KMS-11 (cell line): ENCODE results near the gene SPTBN5.
A peak's percentile ranks its signal among the peaks of the same experiment; 100 is the strongest.

Source experiments
- H2AFZ ChIP-seq: fragments of 200-600 bp; sonication (generic); 2 replicates; pipeline ENCODE4 v1.6.1; 2016; ENCODE audit warnings: antibody characterized with exemption, mixed run types, low read depth
- H3K27ac ChIP-seq: fragments of 200-600 bp; sonication (generic); 2 replicates; pipeline ENCODE4 v1.6.1; 2016; ENCODE audit warnings: mild to moderate bottlenecking, mixed run types
- H3K27me3 ChIP-seq: fragments of 200-600 bp; sonication (generic); 2 replicates; pipeline ENCODE4 v1.6.1; 2017; ENCODE audit warnings: mild to moderate bottlenecking, low read depth, mixed run types, moderate library complexity; ENCODE audit not compliant: insufficient read depth
- H3K36me3 ChIP-seq: fragments of 200-600 bp; sonication (generic); 2 replicates; pipeline ENCODE4 v1.6.1; 2017; ENCODE audit warnings: mild to moderate bottlenecking, mixed run types; ENCODE audit not compliant: insufficient read depth
- H3K4me1 ChIP-seq: fragments of 200-600 bp; sonication (generic); 2 replicates; pipeline ENCODE4 v1.6.1; 2016; ENCODE audit warnings: mild to moderate bottlenecking, low read depth, mixed run types; ENCODE audit not compliant: poor library complexity, severe bottlenecking
- H3K4me2 ChIP-seq: fragments of 200-600 bp; sonication (generic); 2 replicates; pipeline ENCODE4 v1.7.0; 2016; ENCODE audit warnings: mild to moderate bottlenecking, mixed run types
- H3K4me3 ChIP-seq: fragments of 200-600 bp; sonication (generic); IDR thresholded peaks from 2 replicates; pipeline ENCODE4 v1.6.1; 2017; ENCODE audit warnings: low read depth, low read length, mixed read lengths; ENCODE audit not compliant: insufficient read depth
- H3K79me2 ChIP-seq: fragments of 200-600 bp; sonication (generic); 2 replicates; pipeline ENCODE4 v1.6.1; 2016; ENCODE audit warnings: low read depth, mixed run types; ENCODE audit not compliant: insufficient read depth
- H3K9ac ChIP-seq: fragments of 200-600 bp; sonication (generic); 2 replicates; pipeline ENCODE4 v1.6.1; 2016; ENCODE audit warnings: mild to moderate bottlenecking, mixed run types
- H4K20me1 ChIP-seq: fragments of 200-600 bp; sonication (generic); 2 replicates; pipeline ENCODE4 v1.6.1; 2016; ENCODE audit warnings: mild to moderate bottlenecking, mixed run types; ENCODE audit not compliant: insufficient read depth
- TF ChIP-seq, protein P1 (sequence below): fragments of 200-600 bp; sonication (generic); conservative IDR thresholded peaks from 2 replicates; pipeline ENCODE4 v1.6.1; 2017; ENCODE audit warnings: low read depth, mild to moderate bottlenecking, antibody characterized with exemption, low read length, moderate library complexity, mixed read lengths

SPTBN5 gene

DNA sequence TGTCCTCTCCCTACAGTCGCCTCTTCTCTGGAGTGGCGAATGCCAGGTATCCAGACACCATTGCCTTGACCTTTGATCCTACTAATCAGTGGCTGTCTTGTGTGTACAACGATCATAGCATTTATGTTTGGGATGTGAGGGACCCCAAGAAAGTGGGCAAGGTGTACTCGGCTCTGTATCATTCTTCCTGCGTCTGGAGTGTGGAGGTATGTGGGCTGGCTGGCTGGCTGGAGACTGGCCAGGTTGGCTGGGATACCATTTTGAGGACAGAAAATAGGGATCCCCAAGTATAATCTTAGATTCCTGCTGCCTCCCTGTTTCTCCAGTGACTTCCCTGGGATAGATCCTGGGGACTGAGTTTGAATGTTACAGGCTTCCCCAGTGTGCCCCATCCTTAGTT lies 79.3 kb downstream of the SPTBN5 start:
- Histone ChIP-seq H4K20me1 (no peaks in the 10 kb centered on the region), H3K79me2 (no peaks in the 10 kb centered on the region), H3K9ac (no peak overlapping the region), H3K4me3 (no peak overlapping the region), H2AFZ (no peak overlapping the region), H3K4me1 (peaks cover 11% of the 10 kb centered on the region), H3K27ac (no peak overlapping the region), H3K4me2 (no peak overlapping the region), H3K27me3 (no peaks in the 10 kb centered on the region), H3K36me3 (no peaks in the 10 kb centered on the region)
- TF ChIP-seq, protein P1, sequence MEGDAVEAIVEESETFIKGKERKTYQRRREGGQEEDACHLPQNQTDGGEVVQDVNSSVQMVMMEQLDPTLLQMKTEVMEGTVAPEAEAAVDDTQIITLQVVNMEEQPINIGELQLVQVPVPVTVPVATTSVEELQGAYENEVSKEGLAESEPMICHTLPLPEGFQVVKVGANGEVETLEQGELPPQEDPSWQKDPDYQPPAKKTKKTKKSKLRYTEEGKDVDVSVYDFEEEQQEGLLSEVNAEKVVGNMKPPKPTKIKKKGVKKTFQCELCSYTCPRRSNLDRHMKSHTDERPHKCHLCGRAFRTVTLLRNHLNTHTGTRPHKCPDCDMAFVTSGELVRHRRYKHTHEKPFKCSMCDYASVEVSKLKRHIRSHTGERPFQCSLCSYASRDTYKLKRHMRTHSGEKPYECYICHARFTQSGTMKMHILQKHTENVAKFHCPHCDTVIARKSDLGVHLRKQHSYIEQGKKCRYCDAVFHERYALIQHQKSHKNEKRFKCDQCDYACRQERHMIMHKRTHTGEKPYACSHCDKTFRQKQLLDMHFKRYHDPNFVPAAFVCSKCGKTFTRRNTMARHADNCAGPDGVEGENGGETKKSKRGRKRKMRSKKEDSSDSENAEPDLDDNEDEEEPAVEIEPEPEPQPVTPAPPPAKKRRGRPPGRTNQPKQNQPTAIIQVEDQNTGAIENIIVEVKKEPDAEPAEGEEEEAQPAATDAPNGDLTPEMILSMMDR, result no peak

DNA sequence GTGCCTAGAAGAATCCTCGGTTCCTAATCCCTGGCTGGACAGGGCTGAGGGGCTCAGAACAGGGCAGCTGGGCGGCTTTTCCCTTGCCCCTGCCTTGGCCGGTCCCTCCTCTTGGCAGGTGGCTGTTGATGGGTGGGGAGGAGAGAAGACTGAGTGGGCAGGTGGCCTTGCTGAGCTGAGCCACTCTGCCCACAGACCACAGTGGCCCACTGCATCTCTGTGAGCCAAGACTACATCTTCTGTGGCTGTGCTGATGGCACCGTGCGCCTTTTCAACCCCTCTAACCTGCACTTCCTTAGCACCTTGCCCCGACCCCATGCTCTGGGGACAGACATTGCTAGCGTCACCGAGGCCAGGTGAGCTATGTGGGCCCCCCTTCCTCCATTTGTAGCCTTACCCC lies 80.4 kb downstream of the SPTBN5 start:
- Histone ChIP-seq H3K36me3 (no peaks in the 10 kb centered on the region), H3K4me2 (no peak overlapping the region), H3K4me1 (peaks cover 11% of the 10 kb centered on the region), H3K9ac (no peak overlapping the region), H3K27ac (no peak overlapping the region), H3K79me2 (no peaks in the 10 kb centered on the region), H3K4me3 (no peak overlapping the region), H2AFZ (no peak overlapping the region), H4K20me1 (no peaks in the 10 kb centered on the region), H3K27me3 (no peaks in the 10 kb centered on the region)
- TF ChIP-seq, protein P1, result no peak

DNA sequence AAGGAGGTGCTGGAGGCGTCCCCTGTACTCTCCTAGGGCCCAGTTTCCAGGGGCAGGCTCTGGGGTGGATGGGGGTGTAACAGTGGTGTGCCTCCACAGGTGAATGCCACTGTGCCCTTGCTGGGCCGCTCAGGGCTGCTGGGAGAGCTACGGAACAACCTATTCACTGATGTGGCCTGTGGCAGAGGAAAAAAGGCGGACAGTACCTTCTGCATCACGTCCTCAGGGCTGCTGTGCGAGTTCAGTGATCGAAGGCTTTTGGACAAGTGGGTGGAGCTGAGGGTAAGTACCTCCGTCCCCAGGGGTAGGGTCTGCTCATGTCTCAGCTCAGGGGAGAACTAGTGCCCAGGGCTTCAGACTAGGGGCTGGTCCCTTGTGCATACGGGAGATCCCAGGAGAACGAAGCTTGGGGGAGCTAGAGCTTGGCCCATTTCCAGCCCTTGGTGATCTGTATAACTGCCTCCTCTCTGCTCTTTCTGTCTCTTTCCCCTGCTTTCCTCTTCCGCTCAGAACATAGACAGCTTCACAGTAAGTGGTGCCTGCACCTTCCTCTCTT lies 81.0 kb downstream of the SPTBN5 start:
- H3K4me2 ChIP-seq, result no peak overlapping the region
- H3K36me3 ChIP-seq, result no peaks in the 10 kb centered on the region
- H4K20me1 ChIP-seq, result no peaks in the 10 kb centered on the region
- H3K4me1 ChIP-seq, result peaks cover 11% of the 10 kb centered on the region
- no peak overlapping the region for H3K4me3 ChIP-seq
- H2AFZ ChIP-seq, result no peak overlapping the region
- TF ChIP-seq, protein P1, result no peak
- H3K79me2 ChIP-seq, result no peaks in the 10 kb centered on the region
- H3K9ac ChIP-seq, result no peak overlapping the region
- H3K27ac ChIP-seq, result no peak overlapping the region
- no peaks in the 10 kb centered on the region for H3K27me3 ChIP-seq

DNA sequence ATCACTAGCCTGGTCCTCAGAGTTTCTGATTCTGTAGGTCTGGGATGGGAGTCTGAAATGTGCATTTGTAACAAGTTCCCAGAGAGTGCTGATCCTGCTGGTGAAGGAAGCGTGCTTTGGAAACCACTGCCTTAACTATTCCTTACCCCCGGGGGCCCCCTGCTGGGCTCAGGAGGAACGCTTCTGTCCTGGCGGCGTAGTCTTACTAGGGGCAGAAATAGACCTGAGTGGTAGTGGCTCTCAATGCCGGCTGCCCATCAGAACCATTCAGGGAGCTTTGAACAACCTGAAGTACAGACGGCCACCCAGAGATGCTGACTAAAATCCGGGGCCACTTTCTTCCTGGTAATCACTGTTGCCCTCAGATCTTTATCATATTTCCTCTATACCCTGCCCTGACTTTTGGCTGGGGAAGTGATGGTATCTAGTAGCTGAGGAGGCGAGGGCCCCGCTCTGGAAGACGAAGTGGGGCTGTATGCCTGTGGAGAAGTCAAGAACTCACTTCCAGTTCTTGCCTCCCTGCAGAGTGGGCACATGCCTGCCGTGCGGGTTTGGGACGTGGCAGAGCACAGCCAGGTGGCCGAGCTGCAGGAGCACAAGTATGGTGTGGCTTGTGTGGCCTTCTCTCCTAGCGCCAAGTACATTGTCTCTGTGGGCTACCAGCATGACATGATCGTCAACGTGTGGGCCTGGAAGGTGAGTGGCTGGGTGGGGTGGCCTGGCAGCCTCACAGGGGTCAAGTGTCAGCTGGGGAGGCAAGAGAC lies 82.2 kb downstream of the SPTBN5 start:
- peaks cover 11% of the 10 kb centered on the region for H3K4me1 ChIP-seq
- no peak overlapping the region for H3K9ac ChIP-seq
- TF ChIP-seq, protein P1, result peak; percentile 89
- 0 out of 2 replicates have a peak overlapping the region, but pooled peaks have one; percentile 15 for H2AFZ ChIP-seq
- H3K27ac ChIP-seq, result no peak overlapping the region
- no peaks in the 10 kb centered on the region for H3K79me2 ChIP-seq
- H3K36me3 ChIP-seq, result no peaks in the 10 kb centered on the region
- H4K20me1 ChIP-seq, result no peaks in the 10 kb centered on the region
- H3K4me2 ChIP-seq, result peak overlapping the region; percentile 4; the same call in 1 of the 2 replicates
- H3K27me3 ChIP-seq, result no peaks in the 10 kb centered on the region
- no peak overlapping the region for H3K4me3 ChIP-seq
